ENCODE results near the gene CGNL1. TPM values are rescaled to one million over a fixed set of nuclear protein-coding genes. Genes with fewer than 3 reads are reported as not detected.
A peak's percentile ranks its signal among the peaks of the same experiment; 100 is the strongest.

CGNL1 gene
- total RNA-seq, 6 experiments from 2014 or later = 23.6 to 54.5 (median 42.9) TPM

- 72% methylated on average over 2 of the region's 2 CpGs for WGBS (ENCODE audit: insufficient coverage, low coverage, low lambda C conversion rate, missing lambda C conversion rate)
- Histone ChIP-seq H3K36me3 (no peaks in the 10 kb centered on the region), H3K27me3 (no peaks in the 10 kb centered on the region), H3K4me1 (no peaks in the 10 kb centered on the region), H3K4me3 (no peak overlapping the region), H3K9me3 (no peaks in the 10 kb centered on the region), H3K27ac (no peak overlapping the region)
- DNase-seq (no peak), ATAC-seq (peak in 1 of 4 donors; percentile 5)
- intact Hi-C loops (cut with DNase I) = no loop called here
- TF ChIP-seq POLR2A (IDR thresholded peaks at IDR 0.05) (no peak), CTCF (IDR thresholded peaks at IDR 0.05) (no peak)
Measured at GRCh38 chr15:57589754-57590153, 213.4 kb downstream of the CGNL1 start.

- no peaks in the 10 kb centered on the region for H3K4me1 ChIP-seq
- ATAC-seq = peak in 1 of 4 donors; percentile 7
- peak overlapping the region; percentile 44 to 54 (median 48) for H3K4me3 ChIP-seq
- WGBS (ENCODE audit: insufficient coverage, low coverage, low lambda C conversion rate, missing lambda C conversion rate) = 39% methylated on average over 9 of the region's 18 CpGs
- H3K27me3 ChIP-seq = no peaks in the 10 kb centered on the region
- H3K9me3 ChIP-seq = no peaks in the 10 kb centered on the region
- H3K27ac ChIP-seq = no peak overlapping the region
- no peaks in the 10 kb centered on the region for H3K36me3 ChIP-seq
- intact Hi-C loops (cut with DNase I) = no loop called here
- no peak for TF ChIP-seq POLR2A (IDR thresholded peaks at IDR 0.05)
- no peak for TF ChIP-seq CTCF (IDR thresholded peaks at IDR 0.05)
- no peak for DNase-seq
Measured at GRCh38 chr15:57591237-57591821, 215.0 kb downstream of the CGNL1 start.

GRCh38 chr15:57591822-57592367, 215.6 kb downstream of the CGNL1 start, which contains the start of gene MYZAP:
TSS of gene MYZAP (plus strand) at chr15:57591904. CDS start at chr15:57592035, 131 bp downstream.
- Histone ChIP-seq H3K4me3 (peak within 1 kb of the TSS; percentile 44 to 54 (median 48)), H3K27me3 (no peaks in the 10 kb centered on the region), H3K9me3 (no peaks in the 10 kb centered on the region), H3K36me3 (no peaks in the 10 kb centered on the region), H3K27ac (no peak within 1 kb of the TSS), H3K4me1 (no peaks in the 10 kb centered on the region)
- WGBS (ENCODE audit: insufficient coverage, low coverage, low lambda C conversion rate, missing lambda C conversion rate) = 8% methylated on average over 2 of the region's 58 CpGs
- intact Hi-C loops (cut with DNase I) = no loop called here
- DNase-seq = peak; percentile 52 to 66 (median 62)
- TF ChIP-seq POLR2A (IDR thresholded peaks at IDR 0.05) (no peak), CTCF (IDR thresholded peaks at IDR 0.05) (no peak)
- peak; percentile 85 to 91 (median 87) for ATAC-seq

- no peak for TF ChIP-seq POLR2A (IDR thresholded peaks at IDR 0.05)
- no peak for TF ChIP-seq CTCF (IDR thresholded peaks at IDR 0.05)
- Histone ChIP-seq H3K27me3 (no peaks in the 10 kb centered on the region), H3K4me1 (no peaks in the 10 kb centered on the region), H3K9me3 (no peaks in the 10 kb centered on the region), H3K36me3 (no peaks in the 10 kb centered on the region), H3K4me3 (peak overlapping the region in 1 of 3 donors; percentile 54), H3K27ac (no peak overlapping the region)
- no peak for ATAC-seq
- intact Hi-C loops (cut with DNase I) = no loop called here
- WGBS (ENCODE audit: insufficient coverage, low coverage, low lambda C conversion rate, missing lambda C conversion rate) = 56% methylated on average over 4 of the region's 5 CpGs
- DNase-seq = no peak
Measured at GRCh38 chr15:57592426-57592825, 216.1 kb downstream of the CGNL1 start.
